ENCODE results near the gene ABCA13. TPM values are rescaled to one million over a fixed set of nuclear protein-coding genes. Genes with fewer than 3 reads are reported as not detected.

The ABCA13 gene
- polyA plus RNA-seq, 1 of the 3 experiments (the other 2 are of a cell fraction): not detected

- Histone ChIP-seq H3K4me2 (no peak overlapping the region), H3K4me1 (ENCODE audit: control insufficient read depth in 1 of 2, insufficient read depth in 2 of 2, low read depth in 1 of 2, low read length in 1 of 2) (no peaks in the 10 kb centered on the region), H3K79me2 (ENCODE audit: insufficient read depth) (no peaks in the 10 kb centered on the region), H3K27me3 (ENCODE audit: insufficient read depth) (no peaks in the 10 kb centered on the region), H2AFZ (ENCODE audit: low read depth) (no peak overlapping the region), H3K36me3 (replicated peaks in 1 of 2; ENCODE audit: control insufficient read depth in 1 of 2, insufficient read depth in 2 of 2, low read length in 1 of 2) (no peaks in the 10 kb centered on the region), H4K20me1 (ENCODE audit: insufficient read depth) (no peaks in the 10 kb centered on the region), H3K9me3 (no peaks in the 10 kb centered on the region), H3K9ac (no peak overlapping the region), H3F3A (replicated peaks; ENCODE audit: insufficient read depth) (no peaks in the 10 kb centered on the region), H3K27ac (ENCODE audit: low read depth in 2 of 2, low read length in 1 of 2) (no peak overlapping the region), H3K4me3 (ENCODE audit: low read depth in 2 of 2, low read length in 1 of 2) (no peak overlapping the region), H3K9me2 (no peaks in the 10 kb centered on the region)
- CTCF ChIA-PET: interaction anchor here (1.2 kb wide), 1 partner anchor 15 kb away, joined by 3 read pairs; no protein-coding TSS in a partner anchor
- POLR2A ChIA-PET: no interaction called here
- no peak for DNase-seq
- TF ChIP-seq JUND (IDR thresholded peaks at IDR 0.05): no peak
- no peak for TF ChIP-seq POLR2AphosphoS5 (IDR thresholded peaks at IDR 0.05; ENCODE audit: low read depth, low read length)
- no peak for TF ChIP-seq PBX3 (IDR thresholded peaks at IDR 0.05)
- no peak for TF ChIP-seq SIN3A (IDR thresholded peaks at IDR 0.05; ENCODE audit: borderline replicate concordance, low read depth, low read length)
- TF ChIP-seq FOXJ3 (CRISPR knock-in tag; IDR thresholded peaks at IDR 0.05): no peak
- TF ChIP-seq REST (IDR thresholded peaks at IDR 0.05; ENCODE audit: low read depth, low read length): no peak
- TF ChIP-seq USF2 (IDR thresholded peaks at IDR 0.05; ENCODE audit: borderline replicate concordance, low read depth, low read length): no peak
- no peak for TF ChIP-seq GABPA (IDR thresholded peaks at IDR 0.05; ENCODE audit: low read depth)
- no peak for TF ChIP-seq FOSL2 (IDR thresholded peaks at IDR 0.05; ENCODE audit: borderline replicate concordance, low read depth)
- no peak for TF ChIP-seq NFIC (IDR thresholded peaks at IDR 0.05; ENCODE audit: borderline replicate concordance)
- WGBS (ENCODE audit: low lambda C conversion rate): 9% methylated on average over 3 of the region's 3 CpGs
Measured at GRCh38 chr7:48428091-48428684, 256.9 kb downstream of the ABCA13 start.

- Histone ChIP-seq H3F3A (replicated peaks; ENCODE audit: insufficient read depth) (no peaks in the 10 kb centered on the region), H3K27ac (ENCODE audit: low read depth in 2 of 2, low read length in 1 of 2) (no peak overlapping the region), H3K4me1 (ENCODE audit: control insufficient read depth in 1 of 2, insufficient read depth in 2 of 2, low read depth in 1 of 2, low read length in 1 of 2) (no peaks in the 10 kb centered on the region), H3K27me3 (ENCODE audit: insufficient read depth) (no peaks in the 10 kb centered on the region), H3K4me3 (ENCODE audit: low read depth in 2 of 2, low read length in 1 of 2) (no peak overlapping the region), H3K9me3 (no peaks in the 10 kb centered on the region), H3K4me2 (no peak overlapping the region), H3K79me2 (ENCODE audit: insufficient read depth) (no peaks in the 10 kb centered on the region), H3K9me2 (no peaks in the 10 kb centered on the region), H3K36me3 (replicated peaks in 1 of 2; ENCODE audit: control insufficient read depth in 1 of 2, insufficient read depth in 2 of 2, low read length in 1 of 2) (no peaks in the 10 kb centered on the region), H4K20me1 (ENCODE audit: insufficient read depth) (no peaks in the 10 kb centered on the region), H2AFZ (ENCODE audit: low read depth) (no peak overlapping the region), H3K9ac (no peak overlapping the region)
- ChIA-PET POLR2A (no interaction called here), CTCF (interaction anchor here (1.2 kb wide), 1 partner anchor 16 kb away, joined by 3 read pairs; no protein-coding TSS in a partner anchor)
- no peak for TF ChIP-seq GABPA (IDR thresholded peaks at IDR 0.05; ENCODE audit: low read depth)
- no peak for TF ChIP-seq TEAD4 (IDR thresholded peaks at IDR 0.05; ENCODE audit: borderline replicate concordance, insufficient read depth)
- no peak for TF ChIP-seq NRF1 (IDR thresholded peaks at IDR 0.05; ENCODE audit: low read depth, low read length)
- TF ChIP-seq EP300 (IDR thresholded peaks at IDR 0.05; ENCODE audit: borderline replicate concordance in 1 of 2, low read depth in 1 of 2, low read length in 1 of 2): no peak
- no peak for TF ChIP-seq FOSL2 (IDR thresholded peaks at IDR 0.05; ENCODE audit: borderline replicate concordance, low read depth)
- TF ChIP-seq RAD21 (IDR thresholded peaks at IDR 0.05; ENCODE audit: low read length): no peak
- no peak for TF ChIP-seq JUND (IDR thresholded peaks at IDR 0.05)
- TF ChIP-seq FOXM1 (IDR thresholded peaks at IDR 0.05; ENCODE audit: low read depth): no peak
- no peak for TF ChIP-seq POLR2AphosphoS5 (IDR thresholded peaks at IDR 0.05; ENCODE audit: low read depth, low read length)
- no peak for TF ChIP-seq MAX (IDR thresholded peaks at IDR 0.05; ENCODE audit: low read depth)
- DNase-seq: no peak
Measured at GRCh38 chr7:48429117-48429516, 257.9 kb downstream of the ABCA13 start.
